Naive B cell (primary cell): ENCODE results near the gene CLIP1. TPM values are rescaled to one million over a fixed set of nuclear protein-coding genes. Genes with fewer than 3 reads are reported as not detected.

Source experiments
- polyA plus RNA-seq, 6 donors: library from polyadenylated mRNA; unstranded; fragments of 300-500 nt; fragmentation: Illumina TruSeq; gene quantifications; one replicate each; pipeline ENCODE4 v1.2.3, GENCODE V29; 2021; ENCODE audit warnings: low read depth in 6 of 6

CLIP1 gene
- polyA plus RNA-seq, 6 donors from 2014 or later, result 1.4 to 21.0 (median 9.1) TPM

Other genes with a start within 250 kb of the CLIP1 start
- not detected for gene IL31, start 248.4 kb downstream of the CLIP1 start, polyA plus RNA-seq
- not detected for gene LRRC43, start 239.5 kb downstream of the CLIP1 start, polyA plus RNA-seq
- gene B3GNT4, start 219.0 kb downstream of the CLIP1 start, polyA plus RNA-seq, result under 1 TPM in 3 of 6 donors, not detected in 3; 0.54 to 0.84 (median 0.56) TPM
- gene DIABLO, start 196.6 kb downstream of the CLIP1 start, polyA plus RNA-seq, result 10 to 100 TPM; 38.0 to 61.1 (median 54.3) TPM
- gene VPS33A, start 156.2 kb downstream of the CLIP1 start, polyA plus RNA-seq, result 10 to 100 TPM; 20.9 to 37.1 (median 23.9) TPM
- 10 to 100 TPM in 4 of 6 donors, 1 to 10 TPM in 2; 6.2 to 15.7 (median 12.8) TPM for gene ZCCHC8, start 78.3 kb upstream of the CLIP1 start, polyA plus RNA-seq
- gene RSRC2, start 104.3 kb upstream of the CLIP1 start, polyA plus RNA-seq, result 10 to 100 TPM in 5 of 6 donors, 1 to 10 TPM in 1; 9.4 to 63.8 (median 30.3) TPM
- gene KNTC1, start 104.6 kb upstream of the CLIP1 start, polyA plus RNA-seq, result 1 to 10 TPM in 5 of 6 donors, not detected in 1; 2.1 to 6.3 (median 3.7) TPM